ENCODE data around the gene OTC. TPM values are rescaled to one million over a fixed set of nuclear protein-coding genes. Genes with fewer than 3 reads are reported as not detected.

Gene OTC
- total RNA-seq, 1 donor from 2014 or later, result not detected

GRCh38 chrX:38376747-38377146, 24.3 kb downstream of the OTC start:
- H3K27ac Mint-ChIP-seq, result no peak overlapping the region
- H3K4me3 Mint-ChIP-seq, result no peak overlapping the region
- intact Hi-C loops (cut with micrococcal nuclease), result no loop called here
- H3K27me3 Mint-ChIP-seq, result no peaks in the 10 kb centered on the region
- H3K9me3 Mint-ChIP-seq, result no peaks in the 10 kb centered on the region
- no peaks in the 10 kb centered on the region for H3K36me3 Mint-ChIP-seq (ENCODE audit: low read depth)
- DNase-seq, result no peak
- H3K4me1 Mint-ChIP-seq, result no peaks in the 10 kb centered on the region

- no peaks in the 10 kb centered on the region for H3K36me3 Mint-ChIP-seq (ENCODE audit: low read depth)
- H3K27me3 Mint-ChIP-seq, result no peaks in the 10 kb centered on the region
- H3K27ac Mint-ChIP-seq, result no peak overlapping the region
- H3K9me3 Mint-ChIP-seq, result no peaks in the 10 kb centered on the region
- no peak for DNase-seq
- no peak overlapping the region for H3K4me3 Mint-ChIP-seq
- intact Hi-C loops (cut with micrococcal nuclease), result no loop called here
- H3K4me1 Mint-ChIP-seq, result no peaks in the 10 kb centered on the region
Observed at GRCh38 chrX:38379088-38379487, 26.7 kb downstream of the OTC start.

- no peak overlapping the region for H3K4me3 Mint-ChIP-seq
- H3K27ac Mint-ChIP-seq, result no peak overlapping the region
- H3K27me3 Mint-ChIP-seq, result no peaks in the 10 kb centered on the region
- no peaks in the 10 kb centered on the region for H3K9me3 Mint-ChIP-seq
- H3K4me1 Mint-ChIP-seq, result no peaks in the 10 kb centered on the region
- H3K36me3 Mint-ChIP-seq (ENCODE audit: low read depth), result no peaks in the 10 kb centered on the region
- intact Hi-C loops (cut with micrococcal nuclease), result no loop called here
- no peak for DNase-seq
Observed at GRCh38 chrX:38382663-38383062, 30.3 kb downstream of the OTC start.

- no peaks in the 10 kb centered on the region for H3K36me3 Mint-ChIP-seq (ENCODE audit: low read depth)
- H3K27me3 Mint-ChIP-seq, result no peaks in the 10 kb centered on the region
- no peak overlapping the region for H3K4me3 Mint-ChIP-seq
- H3K27ac Mint-ChIP-seq, result no peak overlapping the region
- intact Hi-C loops (cut with micrococcal nuclease), result no loop called here
- no peaks in the 10 kb centered on the region for H3K9me3 Mint-ChIP-seq
- H3K4me1 Mint-ChIP-seq, result no peaks in the 10 kb centered on the region
- DNase-seq, result no peak
Observed at GRCh38 chrX:38400389-38400910, 48.0 kb downstream of the OTC start.

GRCh38 chrX:38402118-38402517, 49.7 kb downstream of the OTC start:
- Mint-ChIP-seq H3K9me3 (no peaks in the 10 kb centered on the region), H3K4me1 (no peaks in the 10 kb centered on the region), H3K4me3 (no peak overlapping the region), H3K27me3 (no peaks in the 10 kb centered on the region), H3K27ac (no peak overlapping the region), H3K36me3 (ENCODE audit: low read depth) (no peaks in the 10 kb centered on the region)
- DNase-seq, result no peak
- intact Hi-C loops (cut with micrococcal nuclease), result no loop called here

GRCh38 chrX:38403834-38404233, 51.4 kb downstream of the OTC start:
- Mint-ChIP-seq H3K27me3 (peaks cover 2% of the 10 kb centered on the region), H3K9me3 (no peaks in the 10 kb centered on the region), H3K27ac (no peak overlapping the region), H3K4me3 (no peak overlapping the region), H3K4me1 (no peaks in the 10 kb centered on the region), H3K36me3 (ENCODE audit: low read depth) (no peaks in the 10 kb centered on the region)
- no peak for DNase-seq
- intact Hi-C loops (cut with micrococcal nuclease), result no loop called here

GRCh38 chrX:38407126-38407525, 54.7 kb downstream of the OTC start:
- Mint-ChIP-seq H3K4me3 (no peak overlapping the region), H3K27me3 (peaks cover 2% of the 10 kb centered on the region), H3K27ac (no peak overlapping the region), H3K9me3 (no peaks in the 10 kb centered on the region), H3K4me1 (no peaks in the 10 kb centered on the region), H3K36me3 (ENCODE audit: low read depth) (no peaks in the 10 kb centered on the region)
- no peak for DNase-seq
- intact Hi-C loops (cut with micrococcal nuclease), result no loop called here

- intact Hi-C loops (cut with micrococcal nuclease), result no loop called here
- no peak for DNase-seq
- no peaks in the 10 kb centered on the region for H3K9me3 Mint-ChIP-seq
Observed at GRCh38 chrX:38409289-38409688, 56.9 kb downstream of the OTC start.

GRCh38 chrX:38426785-38427184, 74.4 kb downstream of the OTC start:
- intact Hi-C loops (cut with micrococcal nuclease), result no loop called here
- Mint-ChIP-seq H3K4me3 (no peak overlapping the region), H3K27ac (no peak overlapping the region), H3K4me1 (no peaks in the 10 kb centered on the region), H3K27me3 (no peaks in the 10 kb centered on the region), H3K36me3 (ENCODE audit: low read depth) (no peaks in the 10 kb centered on the region), H3K9me3 (no peaks in the 10 kb centered on the region)
- DNase-seq, result no peak

More at GRCh38 chrX:38409289-38409688, 56.9 kb downstream of the OTC start:
- peaks cover 2% of the 10 kb centered on the region for H3K27me3 Mint-ChIP-seq
- H3K4me3 Mint-ChIP-seq, result no peak overlapping the region
- H3K27ac Mint-ChIP-seq, result no peak overlapping the region
- no peaks in the 10 kb centered on the region for H3K4me1 Mint-ChIP-seq
- no peaks in the 10 kb centered on the region for H3K36me3 Mint-ChIP-seq (ENCODE audit: low read depth)

GRCh38 chrX:38431525-38431924, 79.1 kb downstream of the OTC start:
- intact Hi-C loops (cut with micrococcal nuclease), result no loop called here
- Mint-ChIP-seq H3K9me3 (no peaks in the 10 kb centered on the region), H3K27me3 (no peaks in the 10 kb centered on the region), H3K36me3 (ENCODE audit: low read depth) (no peaks in the 10 kb centered on the region), H3K4me1 (no peaks in the 10 kb centered on the region), H3K27ac (no peak overlapping the region), H3K4me3 (no peak overlapping the region)
- no peak for DNase-seq

- intact Hi-C loops (cut with micrococcal nuclease), result no loop called here
- no peak overlapping the region for H3K27ac Mint-ChIP-seq
- no peaks in the 10 kb centered on the region for H3K27me3 Mint-ChIP-seq
- no peaks in the 10 kb centered on the region for H3K4me1 Mint-ChIP-seq
- H3K36me3 Mint-ChIP-seq (ENCODE audit: low read depth), result no peaks in the 10 kb centered on the region
- no peak overlapping the region for H3K4me3 Mint-ChIP-seq
- H3K9me3 Mint-ChIP-seq, result no peaks in the 10 kb centered on the region
- DNase-seq, result no peak
Observed at GRCh38 chrX:38435130-38435529, 82.7 kb downstream of the OTC start.

- Mint-ChIP-seq H3K27ac (no peak overlapping the region), H3K27me3 (no peaks in the 10 kb centered on the region), H3K9me3 (no peaks in the 10 kb centered on the region), H3K36me3 (ENCODE audit: low read depth) (no peaks in the 10 kb centered on the region), H3K4me1 (no peaks in the 10 kb centered on the region), H3K4me3 (no peak overlapping the region)
- intact Hi-C loops (cut with micrococcal nuclease), result no loop called here
- DNase-seq, result no peak
Observed at GRCh38 chrX:38437093-38437492, 84.7 kb downstream of the OTC start.

- Mint-ChIP-seq H3K4me3 (no peak overlapping the region), H3K27me3 (no peaks in the 10 kb centered on the region), H3K4me1 (no peaks in the 10 kb centered on the region), H3K9me3 (no peaks in the 10 kb centered on the region), H3K27ac (no peak overlapping the region), H3K36me3 (ENCODE audit: low read depth) (no peaks in the 10 kb centered on the region)
- DNase-seq, result no peak
- intact Hi-C loops (cut with micrococcal nuclease), result no loop called here
Observed at GRCh38 chrX:38438321-38438720, 85.9 kb downstream of the OTC start.

- Mint-ChIP-seq H3K9me3 (no peaks in the 10 kb centered on the region), H3K27me3 (no peaks in the 10 kb centered on the region), H3K4me1 (no peaks in the 10 kb centered on the region), H3K27ac (no peak overlapping the region), H3K36me3 (ENCODE audit: low read depth) (no peaks in the 10 kb centered on the region), H3K4me3 (no peak overlapping the region)
- intact Hi-C loops (cut with micrococcal nuclease), result no loop called here
- DNase-seq, result no peak
Observed at GRCh38 chrX:38452603-38453002, 100.2 kb downstream of the OTC start.

GRCh38 chrX:38458071-38458470, 105.7 kb downstream of the OTC start:
- Mint-ChIP-seq H3K4me3 (no peak overlapping the region), H3K27me3 (no peaks in the 10 kb centered on the region), H3K27ac (no peak overlapping the region), H3K36me3 (ENCODE audit: low read depth) (no peaks in the 10 kb centered on the region), H3K9me3 (no peaks in the 10 kb centered on the region), H3K4me1 (no peaks in the 10 kb centered on the region)
- intact Hi-C loops (cut with micrococcal nuclease), result no loop called here
- no peak for DNase-seq
